ENCODE results near the gene IRF4.

Gene IRF4

DNA sequence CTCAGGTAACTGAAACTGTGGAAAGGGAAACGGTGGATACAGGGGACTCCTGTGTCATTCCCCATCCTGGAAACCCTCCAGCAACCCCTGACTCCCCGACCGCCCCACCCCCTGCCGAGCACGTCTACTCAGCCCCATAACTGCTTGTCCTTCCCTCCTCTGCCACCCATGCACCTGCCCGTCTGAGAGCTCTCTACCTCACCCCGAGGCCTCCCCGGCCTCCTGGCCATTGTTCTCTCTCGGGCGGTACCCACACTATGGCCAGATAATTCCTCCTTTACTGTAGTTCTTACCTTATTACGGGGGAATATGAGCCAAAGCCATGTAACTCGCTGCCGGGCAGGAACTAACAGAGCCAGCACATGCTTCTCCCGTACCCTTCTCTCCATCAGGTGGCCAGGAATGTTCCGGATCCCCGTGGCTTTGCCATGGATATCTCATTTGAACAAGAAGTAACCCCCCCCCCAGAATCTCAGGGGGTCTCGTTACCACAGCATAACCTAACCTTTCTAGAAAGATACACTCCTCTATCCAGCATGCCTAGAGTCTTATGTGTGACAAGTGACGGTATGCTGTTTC lies 4.8 kb upstream of the IRF4 start:
- H3K27me3 ChIP-seq (ENCODE audit: insufficient read depth, low read length) = peaks cover 19% of the 10 kb centered on the region
- no CpG with 5 or more reads among the region's 18 CpGs for WGBS (ENCODE audit: extremely low coverage, insufficient coverage, insufficient read length)
- H3K4me3 ChIP-seq (ENCODE audit: low read depth, low read length) = no peak overlapping the region

DNA sequence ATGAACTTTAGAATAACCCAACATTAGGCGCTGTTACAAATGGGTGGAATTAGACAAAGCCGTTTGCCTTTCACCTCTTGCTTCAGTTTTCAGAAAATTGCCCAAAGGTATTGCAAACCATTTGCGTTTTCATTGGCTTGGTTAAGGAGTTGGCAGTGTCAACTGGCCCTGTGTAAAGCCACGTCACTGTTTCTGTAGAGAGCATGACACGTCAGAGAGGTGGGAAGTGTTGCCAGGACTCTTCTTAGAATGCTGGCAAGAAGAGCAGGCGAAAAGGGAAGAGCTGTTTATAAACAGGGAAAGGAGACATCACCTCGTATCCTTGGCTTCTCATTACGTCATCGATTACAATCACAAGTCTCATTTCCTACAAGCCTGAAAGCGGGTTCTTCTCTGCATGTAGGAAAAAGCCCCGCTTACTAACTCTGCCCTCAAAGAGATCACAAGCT lies 4.2 kb upstream of the IRF4 start:
- no peak overlapping the region for H3K4me2 ChIP-seq (ENCODE audit: low read length)
- no peak overlapping the region for H4K12ac ChIP-seq (ENCODE audit: low read depth, low read length)
- no peaks in the 10 kb centered on the region for H3K36me3 ChIP-seq (ENCODE audit: control insufficient read depth in 1 of 2, insufficient read depth in 2 of 2, low read length in 2 of 2)
- no peaks in the 10 kb centered on the region for H3K79me2 ChIP-seq (ENCODE audit: control insufficient read depth, insufficient read depth, low read length, poor library complexity)
- H3K27me3 ChIP-seq (ENCODE audit: insufficient read depth, low read length) = peaks cover 24% of the 10 kb centered on the region
- H4K8ac ChIP-seq (ENCODE audit: low read depth, low read length) = no peak overlapping the region
- no peak overlapping the region for H2BK12ac ChIP-seq (ENCODE audit: low read length)
- peaks cover 8 to 10% of the 10 kb centered on the region in 2 experiments for H3K4me1 ChIP-seq (ENCODE audit: control insufficient read depth in 1 of 2, insufficient read depth in 2 of 2, low read length in 2 of 2)
- no peak overlapping the region for H3K4me3 ChIP-seq (ENCODE audit: low read depth, low read length)
- H2AFZ ChIP-seq (ENCODE audit: insufficient read depth, low read length, poor library complexity) = no peak overlapping the region
- DNase-seq = no peak
- no peak overlapping the region for H3K14ac ChIP-seq (ENCODE audit: low read length)
- H2BK5ac ChIP-seq (ENCODE audit: low read depth, low read length, poor library complexity) = no peak overlapping the region
- peaks cover 6% of the 10 kb centered on the region for H3K9me3 ChIP-seq (ENCODE audit: insufficient read depth, low read depth, low read length)
- H2BK120ac ChIP-seq (ENCODE audit: insufficient read depth, low read length, poor library complexity) = no peak overlapping the region
- no peak overlapping the region for H3K9ac ChIP-seq (ENCODE audit: low read length)
- no CpG with 5 or more reads among the region's 11 CpGs for WGBS (ENCODE audit: extremely low coverage, insufficient coverage, insufficient read length)
- no peak overlapping the region for H3K23ac ChIP-seq (ENCODE audit: low read length)
- H3K79me1 ChIP-seq (ENCODE audit: low read length) = no peaks in the 10 kb centered on the region
- no peak overlapping the region for H3K4ac ChIP-seq (ENCODE audit: low read depth, low read length)
- H3K27ac ChIP-seq (ENCODE audit: low read depth, low read length) = no peak overlapping the region
- no peak overlapping the region for H3K18ac ChIP-seq (ENCODE audit: low read length)
- H2AK5ac ChIP-seq (ENCODE audit: low read length) = no peak overlapping the region
- H4K91ac ChIP-seq (ENCODE audit: low read depth, low read length) = no peak overlapping the region

More for the DNA sequence above, 4.8 kb upstream of the IRF4 start:
- Histone ChIP-seq H2AK5ac (ENCODE audit: low read length) (no peak overlapping the region), H2AFZ (ENCODE audit: insufficient read depth, low read length, poor library complexity) (no peak overlapping the region), H3K4me2 (ENCODE audit: low read length) (no peak overlapping the region), H3K4me1 (ENCODE audit: control insufficient read depth in 1 of 2, insufficient read depth in 2 of 2, low read length in 2 of 2) (peaks cover 2 to 5% of the 10 kb centered on the region in 2 experiments), H3K18ac (ENCODE audit: low read length) (no peak overlapping the region), H3K9ac (ENCODE audit: low read length) (no peak overlapping the region), H4K8ac (ENCODE audit: low read depth, low read length) (no peak overlapping the region), H2BK12ac (ENCODE audit: low read length) (no peak overlapping the region), H3K36me3 (ENCODE audit: control insufficient read depth in 1 of 2, insufficient read depth in 2 of 2, low read length in 2 of 2) (no peaks in the 10 kb centered on the region), H3K79me1 (ENCODE audit: low read length) (no peaks in the 10 kb centered on the region), H3K27ac (ENCODE audit: low read depth, low read length) (no peak overlapping the region), H4K12ac (ENCODE audit: low read depth, low read length) (no peak overlapping the region), H3K23ac (ENCODE audit: low read length) (no peak overlapping the region), H2BK120ac (ENCODE audit: insufficient read depth, low read length, poor library complexity) (no peak overlapping the region), H3K4ac (ENCODE audit: low read depth, low read length) (no peak overlapping the region), H3K9me3 (ENCODE audit: insufficient read depth, low read depth, low read length) (peaks cover 9% of the 10 kb centered on the region), H3K79me2 (ENCODE audit: control insufficient read depth, insufficient read depth, low read length, poor library complexity) (no peaks in the 10 kb centered on the region), H3K14ac (ENCODE audit: low read length) (no peak overlapping the region), H2BK5ac (ENCODE audit: low read depth, low read length, poor library complexity) (no peak overlapping the region), H4K91ac (ENCODE audit: low read depth, low read length) (no peak overlapping the region)
- DNase-seq = no peak

DNA sequence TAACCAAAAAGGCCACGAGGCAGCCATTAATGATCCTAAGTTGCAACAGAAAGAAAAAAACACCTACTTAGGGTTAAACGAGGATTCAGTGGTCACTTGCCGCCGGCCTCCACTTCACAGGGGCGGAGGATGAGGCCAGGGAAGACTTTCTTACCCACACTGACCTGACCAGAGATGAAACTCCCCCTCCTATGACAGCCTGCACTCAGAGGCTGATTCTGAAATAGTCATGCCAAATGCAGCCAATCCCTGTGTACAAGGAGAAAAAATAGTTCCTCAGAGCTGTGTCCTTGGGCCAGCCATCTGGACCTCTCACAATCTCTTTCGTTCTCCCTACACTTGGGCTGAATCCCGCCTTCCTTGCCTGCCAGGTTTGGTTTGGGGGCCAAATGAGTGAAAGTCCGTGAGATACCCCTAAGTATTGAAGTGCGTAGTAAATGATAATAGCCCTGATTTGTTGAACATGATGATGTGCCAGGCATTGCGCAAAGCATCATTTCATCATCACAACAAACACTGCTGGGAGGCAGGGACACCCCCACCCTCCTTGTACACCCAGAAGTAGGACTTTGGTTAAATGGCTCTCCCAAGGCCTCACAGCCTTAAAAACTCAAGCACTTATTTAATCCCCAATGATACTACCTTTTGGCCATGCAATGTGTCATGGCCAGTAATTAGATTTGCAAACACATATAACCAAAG lies 3.2 kb upstream of the IRF4 start:
- Histone ChIP-seq H3K27me3 (ENCODE audit: insufficient read depth, low read length) (peaks cover 35% of the 10 kb centered on the region), H3K79me2 (ENCODE audit: control insufficient read depth, insufficient read depth, low read length, poor library complexity) (no peaks in the 10 kb centered on the region), H3K36me3 (ENCODE audit: control insufficient read depth in 1 of 2, insufficient read depth in 2 of 2, low read length in 2 of 2) (no peaks in the 10 kb centered on the region), H3K27ac (ENCODE audit: low read depth, low read length) (no peak overlapping the region), H2BK5ac (ENCODE audit: low read depth, low read length, poor library complexity) (no peak overlapping the region), H3K4ac (ENCODE audit: low read depth, low read length) (no peak overlapping the region), H3K18ac (ENCODE audit: low read length) (no peak overlapping the region), H2BK120ac (ENCODE audit: insufficient read depth, low read length, poor library complexity) (no peak overlapping the region), H3K4me1 (ENCODE audit: control insufficient read depth in 1 of 2, insufficient read depth in 2 of 2, low read length in 2 of 2) (peaks cover 17 to 20% of the 10 kb centered on the region in 2 experiments), H3K14ac (ENCODE audit: low read length) (no peak overlapping the region), H2AK5ac (ENCODE audit: low read length) (no peak overlapping the region), H4K12ac (ENCODE audit: low read depth, low read length) (no peak overlapping the region), H2BK12ac (ENCODE audit: low read length) (no peak overlapping the region), H3K4me2 (ENCODE audit: low read length) (no peak overlapping the region), H3K23ac (ENCODE audit: low read length) (no peak overlapping the region), H2AFZ (ENCODE audit: insufficient read depth, low read length, poor library complexity) (no peak overlapping the region), H4K8ac (ENCODE audit: low read depth, low read length) (no peak overlapping the region), H3K4me3 (ENCODE audit: low read depth, low read length) (no peak overlapping the region), H3K79me1 (ENCODE audit: low read length) (no peaks in the 10 kb centered on the region), H3K9me3 (ENCODE audit: insufficient read depth, low read depth, low read length) (peaks cover 6% of the 10 kb centered on the region), H3K9ac (ENCODE audit: low read length) (no peak overlapping the region), H4K91ac (ENCODE audit: low read depth, low read length) (no peak overlapping the region)
- WGBS (ENCODE audit: extremely low coverage, insufficient coverage, insufficient read length) = no CpG with 5 or more reads among the region's 10 CpGs
- no peak for DNase-seq

DNA sequence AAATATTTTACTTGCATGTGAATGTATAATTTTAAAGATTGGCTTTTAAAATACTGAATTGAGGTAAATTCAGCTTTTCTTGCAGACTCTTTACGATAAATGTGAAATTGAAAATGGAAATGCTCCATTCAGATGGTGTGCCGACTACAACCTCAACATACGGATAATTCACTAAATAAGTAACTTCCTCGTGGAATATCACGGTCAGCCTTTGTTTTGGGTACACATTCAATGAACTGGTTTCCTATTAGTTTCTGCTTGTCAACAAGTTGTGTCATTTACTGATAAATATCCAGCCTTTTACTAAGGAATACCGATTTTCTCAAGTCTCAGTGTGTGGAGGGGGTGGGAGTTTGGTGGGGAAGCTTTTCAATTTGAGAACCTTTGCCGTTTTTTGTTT lies 2.4 kb upstream of the IRF4 start:
- Histone ChIP-seq H3K9ac (ENCODE audit: low read length) (no peak overlapping the region), H3K18ac (ENCODE audit: low read length) (no peak overlapping the region), H3K14ac (ENCODE audit: low read length) (no peak overlapping the region), H2BK5ac (ENCODE audit: low read depth, low read length, poor library complexity) (no peak overlapping the region), H3K36me3 (ENCODE audit: control insufficient read depth in 1 of 2, insufficient read depth in 2 of 2, low read length in 2 of 2) (no peaks in the 10 kb centered on the region), H2BK12ac (ENCODE audit: low read length) (no peak overlapping the region), H3K4me2 (ENCODE audit: low read length) (no peak overlapping the region), H3K4me3 (ENCODE audit: low read depth, low read length) (no peak overlapping the region), H3K23ac (ENCODE audit: low read length) (no peak overlapping the region), H3K27me3 (ENCODE audit: insufficient read depth, low read length) (peaks cover 41% of the 10 kb centered on the region), H2BK120ac (ENCODE audit: insufficient read depth, low read length, poor library complexity) (no peak overlapping the region), H2AK5ac (ENCODE audit: low read length) (no peak overlapping the region), H4K8ac (ENCODE audit: low read depth, low read length) (no peak overlapping the region), H2AFZ (ENCODE audit: insufficient read depth, low read length, poor library complexity) (no peak overlapping the region), H4K12ac (ENCODE audit: low read depth, low read length) (no peak overlapping the region), H3K79me2 (ENCODE audit: control insufficient read depth, insufficient read depth, low read length, poor library complexity) (no peaks in the 10 kb centered on the region), H4K91ac (ENCODE audit: low read depth, low read length) (no peak overlapping the region), H3K4ac (ENCODE audit: low read depth, low read length) (no peak overlapping the region), H3K9me3 (ENCODE audit: insufficient read depth, low read depth, low read length) (peaks cover 6% of the 10 kb centered on the region), H3K4me1 (ENCODE audit: control insufficient read depth in 1 of 2, insufficient read depth in 2 of 2, low read length in 2 of 2) (peaks cover 24 to 27% of the 10 kb centered on the region in 2 experiments), H3K27ac (ENCODE audit: low read depth, low read length) (no peak overlapping the region), H3K79me1 (ENCODE audit: low read length) (no peaks in the 10 kb centered on the region)
- WGBS (ENCODE audit: extremely low coverage, insufficient coverage, insufficient read length) = no CpG with 5 or more reads among the region's 7 CpGs
- DNase-seq = no peak

All from trophoblast cell (in vitro differentiated cells and primary cell).